AG08395 (cell line): ENCODE results near the gene PRPF6.
"Not testable (repeated sequence)": the region's sequence is repeated elsewhere in the genome, so short reads cannot be mapped to it uniquely, and the experiment has no call there.

Experiments used
- DNase-seq: peaks from one replicate; pipeline ENCODE4 v3.0.0; 2012; ENCODE audit warnings: mixed read lengths, low spot score

The PRPF6 gene

GRCh38 chr20:63973636-63974401 lies 7.1 kb upstream of the PRPF6 start:
- peak; percentile 93 for DNase-seq

DNA sequence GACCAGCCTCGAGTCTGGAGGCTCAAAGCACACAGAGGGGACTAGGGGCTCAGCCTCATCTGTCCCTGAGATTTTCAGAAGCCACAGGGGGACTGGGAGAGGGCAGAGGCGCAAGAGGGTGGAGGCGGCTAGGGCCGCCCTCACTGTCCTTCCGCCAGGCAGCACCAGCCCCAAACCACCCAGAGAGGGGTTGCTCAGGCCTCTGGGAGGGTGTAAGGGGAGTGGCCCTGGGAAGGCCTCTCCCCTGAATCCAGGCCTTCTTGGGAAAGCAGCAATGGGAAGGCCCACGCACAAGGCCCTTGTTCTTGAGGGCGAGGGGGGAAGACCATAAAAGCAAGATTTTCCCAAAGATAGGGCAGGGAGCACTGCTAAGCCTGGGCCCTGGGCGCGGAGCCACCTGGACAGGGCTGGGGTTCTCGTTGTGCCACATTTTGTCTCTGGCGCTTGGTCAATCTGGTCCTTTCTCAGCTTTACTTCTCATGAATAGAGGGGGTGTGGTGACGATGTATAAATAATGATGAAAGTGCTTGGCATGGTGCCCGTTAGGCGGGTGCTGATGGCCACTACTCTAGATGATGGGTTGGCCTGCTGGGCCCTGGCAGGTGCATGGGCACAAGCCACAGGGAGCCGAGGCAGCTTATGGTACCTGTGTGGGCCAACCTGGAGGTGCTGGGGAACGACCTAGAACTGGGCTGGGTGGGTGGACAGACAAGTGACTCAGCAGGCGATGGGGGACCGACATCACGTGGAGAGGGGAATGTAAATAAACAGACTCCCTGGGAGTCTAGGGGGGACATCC lies 6.3 kb upstream of the PRPF6 start:
- no peak for DNase-seq

- DNase-seq, result not testable (repeated sequence)
Measured at GRCh38 chr20:63976511-63976910, 4.4 kb upstream of the PRPF6 start.

GRCh38 chr20:63976980-63977738 lies 3.8 kb upstream of the PRPF6 start:
- no peak for DNase-seq

- peak; percentile 44 for DNase-seq
Measured at GRCh38 chr20:63977739-63978276, 3.1 kb upstream of the PRPF6 start.

- DNase-seq, result no peak
Measured at GRCh38 chr20:63978319-63979228, 2.4 kb upstream of the PRPF6 start.

GRCh38 chr20:63979229-63979556 lies 1.7 kb upstream of the PRPF6 start:
- no peak for DNase-seq

- no peak for DNase-seq
Measured at GRCh38 chr20:63979557-63980316, 1.2 kb upstream of the PRPF6 start, which contains the start of gene SAMD10. TSS of gene SAMD10 (minus strand) at chr20:63979642. CDS start at chr20:63979467, 175 bp downstream.

- no peak for DNase-seq
Measured at GRCh38 chr20:63980317-63980805, 571 bp upstream of the PRPF6 start.

DNA sequence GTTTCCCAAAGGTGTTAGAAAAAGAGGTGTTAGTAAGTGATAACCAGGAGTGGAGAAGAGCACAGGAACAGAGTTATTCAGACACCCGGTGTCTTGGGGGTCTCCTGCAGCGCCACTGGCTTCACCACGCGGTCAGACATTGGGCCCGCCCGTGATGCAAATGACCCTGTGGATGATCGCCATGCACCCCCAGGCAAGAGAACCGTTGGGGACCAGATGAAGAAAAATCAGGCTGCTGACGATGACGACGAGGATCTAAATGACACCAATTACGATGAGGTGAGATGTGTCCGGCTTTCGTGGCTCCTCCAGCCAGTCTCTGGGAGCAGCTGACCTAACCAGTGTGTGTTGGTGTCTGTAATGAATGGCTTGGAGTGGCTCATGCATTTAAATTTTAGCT lies 2.0 kb downstream of the PRPF6 start:
- DNase-seq, result no peak

- DNase-seq, result no peak
Measured at GRCh38 chr20:64000906-64001305, 20.0 kb downstream of the PRPF6 start.

DNA sequence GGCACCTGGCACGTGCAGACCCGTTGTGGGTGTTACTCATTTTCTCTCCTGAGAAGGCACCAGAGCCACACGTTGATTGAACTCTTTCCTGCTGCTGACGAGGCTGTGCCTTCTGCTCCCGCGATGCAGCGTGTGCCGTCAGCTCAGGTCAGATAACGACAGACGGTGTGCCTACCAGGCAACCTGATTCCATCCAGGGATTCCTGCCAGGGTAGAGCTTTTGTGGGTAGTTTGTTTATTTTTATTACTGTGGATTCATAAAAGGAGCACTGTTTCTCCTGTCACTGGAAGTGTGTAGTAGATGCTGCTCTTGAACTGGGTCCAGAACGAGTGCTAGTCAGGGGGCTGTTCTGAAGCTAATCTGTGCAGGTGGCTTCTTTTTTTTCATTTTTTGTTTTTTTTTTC lies 20.7 kb downstream of the PRPF6 start:
- DNase-seq, result no peak

GRCh38 chr20:64003960-64004725 lies 23.2 kb downstream of the PRPF6 start:
- DNase-seq, result no peak

DNA sequence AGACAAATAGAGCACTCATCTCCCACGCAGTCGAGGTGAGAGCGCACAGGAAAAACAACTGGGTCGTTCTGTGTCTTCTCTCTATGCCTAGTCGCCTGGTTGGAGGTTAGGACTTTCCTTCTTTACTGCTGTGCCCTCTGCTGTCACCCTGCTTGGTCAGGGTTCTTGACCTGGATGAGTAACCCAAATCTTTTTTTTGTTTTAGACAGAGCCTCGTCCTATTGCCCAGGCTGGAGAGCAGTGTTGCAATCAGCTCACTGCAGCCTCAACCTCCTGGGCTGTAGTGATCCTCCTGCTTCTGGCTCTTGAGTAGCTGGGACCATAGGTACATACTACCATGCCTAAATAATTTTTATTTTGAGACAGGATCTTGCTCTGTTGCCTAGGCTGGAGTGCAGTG lies 24.5 kb downstream of the PRPF6 start:
- no peak for DNase-seq

- no peak for DNase-seq
Measured at GRCh38 chr20:64006490-64006889, 25.6 kb downstream of the PRPF6 start.

- no peak for DNase-seq
Measured at GRCh38 chr20:64006902-64007301, 26.0 kb downstream of the PRPF6 start.

DNA sequence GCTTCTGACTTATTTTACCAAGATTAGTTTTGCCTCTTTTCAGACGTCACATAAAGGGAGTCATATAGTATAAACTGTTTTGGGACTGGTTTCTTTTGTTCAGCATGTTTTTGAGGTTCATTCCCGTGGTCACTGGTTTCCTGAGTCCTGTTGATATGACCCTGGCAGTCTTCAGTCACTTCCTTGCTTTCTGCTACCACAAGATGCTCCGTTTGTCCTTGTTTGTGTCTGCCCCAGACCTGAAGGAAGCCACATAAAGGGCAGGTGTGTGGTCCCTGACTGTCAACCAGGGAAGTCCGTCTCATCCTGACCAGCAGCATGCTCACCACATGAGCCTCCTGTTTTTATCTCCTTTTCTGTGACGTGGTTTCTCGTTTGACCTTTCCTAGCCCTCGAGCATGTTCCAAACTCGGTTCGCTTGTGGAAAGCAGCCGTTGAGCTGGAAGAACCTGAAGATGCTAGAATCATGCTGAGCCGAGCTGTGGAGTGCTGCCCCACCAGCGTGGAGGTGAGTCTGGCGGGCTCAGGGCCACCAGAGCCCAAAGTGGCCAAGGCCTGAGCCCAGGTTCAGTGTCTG lies 29.0 kb downstream of the PRPF6 start:
- no peak for DNase-seq

DNA sequence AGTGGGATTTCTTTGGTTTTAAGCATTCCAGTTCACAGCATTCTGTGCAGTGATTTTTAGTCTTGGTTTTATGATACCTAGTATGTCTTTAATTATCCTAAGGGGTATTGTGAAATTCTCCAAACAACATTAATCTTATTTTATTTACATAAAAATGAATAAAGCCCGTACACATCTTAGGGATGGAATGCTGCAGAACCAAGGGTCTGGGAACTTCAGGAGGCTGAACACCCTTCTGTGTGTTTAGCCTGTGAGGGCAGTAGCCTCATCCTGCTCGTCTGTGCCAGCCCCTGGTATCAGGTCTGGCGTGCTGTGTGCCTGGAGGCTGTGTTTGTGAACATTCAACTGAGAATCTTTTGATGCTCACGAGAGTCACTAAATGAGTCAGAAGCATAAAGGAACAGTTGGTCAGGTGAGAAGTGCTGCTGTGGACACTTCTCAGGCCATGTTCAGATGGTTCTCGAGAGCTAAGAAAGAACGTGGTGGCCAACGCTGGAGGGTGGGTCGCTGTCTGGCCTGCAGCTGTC lies 29.8 kb downstream of the PRPF6 start:
- peak; percentile 58 for DNase-seq

DNA sequence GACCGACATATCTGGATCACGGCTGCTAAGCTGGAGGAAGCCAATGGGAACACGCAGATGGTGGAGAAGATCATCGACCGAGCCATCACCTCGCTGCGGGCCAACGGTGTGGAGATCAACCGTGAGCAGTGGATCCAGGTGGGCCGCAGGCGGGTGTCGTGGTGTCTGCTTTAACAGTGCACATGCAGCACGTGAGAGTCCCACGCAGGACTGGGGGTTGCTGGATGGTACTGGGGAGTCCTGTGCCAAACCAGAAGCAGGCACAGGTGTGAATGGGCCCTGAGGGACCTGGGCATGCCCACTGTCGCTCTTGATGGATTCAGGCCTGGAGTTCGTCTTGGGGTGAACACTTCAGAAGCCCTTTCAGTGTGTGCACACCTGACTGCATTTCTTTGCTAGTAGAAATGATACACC lies 30.4 kb downstream of the PRPF6 start:
- DNase-seq, result no peak
